Measurements from ENCODE around the gene RNASEH2A. TPM values are rescaled to one million over a fixed set of nuclear protein-coding genes. Genes with fewer than 3 reads are reported as not detected.

The RNASEH2A gene
- total and polyA plus RNA-seq, 2 of the 13 experiments (the other 11 are each of a cell fraction or from before 2014, with no cell fraction given): 25.1 to 35.8 TPM

- TF ChIP-seq GLI4 (CRISPR knock-in tag; IDR thresholded peaks at IDR 0.05; ENCODE audit: borderline replicate concordance): no peak
- TF ChIP-seq SNAI1 (CRISPR knock-in tag; IDR thresholded peaks at IDR 0.05; ENCODE audit: borderline replicate concordance): no peak
- TF ChIP-seq PAWR (CRISPR knock-in tag; IDR thresholded peaks at IDR 0.05; ENCODE audit: borderline replicate concordance): no peak
- TF ChIP-seq, protein P1, sequence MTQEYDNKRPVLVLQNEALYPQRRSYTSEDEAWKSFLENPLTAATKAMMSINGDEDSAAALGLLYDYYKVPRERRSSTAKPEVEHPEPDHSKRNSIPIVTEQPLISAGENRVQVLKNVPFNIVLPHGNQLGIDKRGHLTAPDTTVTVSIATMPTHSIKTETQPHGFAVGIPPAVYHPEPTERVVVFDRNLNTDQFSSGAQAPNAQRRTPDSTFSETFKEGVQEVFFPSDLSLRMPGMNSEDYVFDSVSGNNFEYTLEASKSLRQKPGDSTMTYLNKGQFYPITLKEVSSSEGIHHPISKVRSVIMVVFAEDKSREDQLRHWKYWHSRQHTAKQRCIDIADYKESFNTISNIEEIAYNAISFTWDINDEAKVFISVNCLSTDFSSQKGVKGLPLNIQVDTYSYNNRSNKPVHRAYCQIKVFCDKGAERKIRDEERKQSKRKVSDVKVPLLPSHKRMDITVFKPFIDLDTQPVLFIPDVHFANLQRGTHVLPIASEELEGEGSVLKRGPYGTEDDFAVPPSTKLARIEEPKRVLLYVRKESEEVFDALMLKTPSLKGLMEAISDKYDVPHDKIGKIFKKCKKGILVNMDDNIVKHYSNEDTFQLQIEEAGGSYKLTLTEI (CRISPR knock-in tag; conservative IDR thresholded peaks at IDR 0.05): no peak
- TF ChIP-seq, protein P2, sequence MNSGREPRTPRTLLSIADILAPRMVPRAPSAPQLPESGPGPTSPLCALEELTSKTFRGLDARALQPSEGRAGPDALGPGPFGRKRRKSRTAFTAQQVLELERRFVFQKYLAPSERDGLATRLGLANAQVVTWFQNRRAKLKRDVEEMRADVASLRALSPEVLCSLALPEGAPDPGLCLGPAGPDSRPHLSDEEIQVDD (CRISPR knock-in tag; IDR thresholded peaks at IDR 0.05; ENCODE audit: borderline replicate concordance): no peak
- 0 out of 2 replicates have a peak, but pooled peaks have one; percentile 27 for TF ChIP-seq ZBTB21 (CRISPR knock-in tag; IDR thresholded peaks at IDR 0.05)
- TF ChIP-seq, protein P3, sequence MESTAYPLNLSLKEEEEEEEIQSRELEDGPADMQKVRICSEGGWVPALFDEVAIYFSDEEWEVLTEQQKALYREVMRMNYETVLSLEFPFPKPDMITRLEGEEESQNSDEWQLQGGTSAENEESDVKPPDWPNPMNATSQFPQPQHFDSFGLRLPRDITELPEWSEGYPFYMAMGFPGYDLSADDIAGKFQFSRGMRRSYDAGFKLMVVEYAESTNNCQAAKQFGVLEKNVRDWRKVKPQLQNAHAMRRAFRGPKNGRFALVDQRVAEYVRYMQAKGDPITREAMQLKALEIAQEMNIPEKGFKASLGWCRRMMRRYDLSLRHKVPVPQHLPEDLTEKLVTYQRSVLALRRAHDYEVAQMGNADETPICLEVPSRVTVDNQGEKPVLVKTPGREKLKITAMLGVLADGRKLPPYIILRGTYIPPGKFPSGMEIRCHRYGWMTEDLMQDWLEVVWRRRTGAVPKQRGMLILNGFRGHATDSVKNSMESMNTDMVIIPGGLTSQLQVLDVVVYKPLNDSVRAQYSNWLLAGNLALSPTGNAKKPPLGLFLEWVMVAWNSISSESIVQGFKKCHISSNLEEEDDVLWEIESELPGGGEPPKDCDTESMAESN (CRISPR knock-in tag; conservative IDR thresholded peaks at IDR 0.05): no peak
- TF ChIP-seq, protein P4, sequence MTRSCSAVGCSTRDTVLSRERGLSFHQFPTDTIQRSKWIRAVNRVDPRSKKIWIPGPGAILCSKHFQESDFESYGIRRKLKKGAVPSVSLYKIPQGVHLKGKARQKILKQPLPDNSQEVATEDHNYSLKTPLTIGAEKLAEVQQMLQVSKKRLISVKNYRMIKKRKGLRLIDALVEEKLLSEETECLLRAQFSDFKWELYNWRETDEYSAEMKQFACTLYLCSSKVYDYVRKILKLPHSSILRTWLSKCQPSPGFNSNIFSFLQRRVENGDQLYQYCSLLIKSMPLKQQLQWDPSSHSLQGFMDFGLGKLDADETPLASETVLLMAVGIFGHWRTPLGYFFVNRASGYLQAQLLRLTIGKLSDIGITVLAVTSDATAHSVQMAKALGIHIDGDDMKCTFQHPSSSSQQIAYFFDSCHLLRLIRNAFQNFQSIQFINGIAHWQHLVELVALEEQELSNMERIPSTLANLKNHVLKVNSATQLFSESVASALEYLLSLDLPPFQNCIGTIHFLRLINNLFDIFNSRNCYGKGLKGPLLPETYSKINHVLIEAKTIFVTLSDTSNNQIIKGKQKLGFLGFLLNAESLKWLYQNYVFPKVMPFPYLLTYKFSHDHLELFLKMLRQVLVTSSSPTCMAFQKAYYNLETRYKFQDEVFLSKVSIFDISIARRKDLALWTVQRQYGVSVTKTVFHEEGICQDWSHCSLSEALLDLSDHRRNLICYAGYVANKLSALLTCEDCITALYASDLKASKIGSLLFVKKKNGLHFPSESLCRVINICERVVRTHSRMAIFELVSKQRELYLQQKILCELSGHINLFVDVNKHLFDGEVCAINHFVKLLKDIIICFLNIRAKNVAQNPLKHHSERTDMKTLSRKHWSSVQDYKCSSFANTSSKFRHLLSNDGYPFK (CRISPR knock-in tag; IDR thresholded peaks at IDR 0.05; ENCODE audit: borderline replicate concordance): no peak
- no peak for TF ChIP-seq ZNF775 (CRISPR knock-in tag; IDR thresholded peaks at IDR 0.05; ENCODE audit: borderline replicate concordance)
- TF ChIP-seq, protein P5, sequence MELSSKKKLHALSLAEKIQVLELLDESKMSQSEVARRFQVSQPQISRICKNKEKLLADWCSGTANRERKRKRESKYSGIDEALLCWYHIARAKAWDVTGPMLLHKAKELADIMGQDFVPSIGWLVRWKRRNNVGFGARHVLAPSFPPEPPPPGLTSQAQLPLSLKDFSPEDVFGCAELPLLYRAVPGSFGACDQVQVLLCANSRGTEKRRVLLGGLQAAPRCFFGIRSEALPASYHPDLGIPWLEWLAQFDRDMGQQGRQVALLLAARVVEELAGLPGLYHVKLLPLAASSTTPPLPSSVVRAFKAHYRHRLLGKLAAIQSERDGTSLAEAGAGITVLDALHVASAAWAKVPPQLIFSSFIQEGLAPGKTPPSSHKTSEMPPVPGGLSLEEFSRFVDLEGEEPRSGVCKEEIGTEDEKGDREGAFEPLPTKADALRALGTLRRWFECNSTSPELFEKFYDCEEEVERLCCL (CRISPR knock-in tag; IDR thresholded peaks at IDR 0.05; ENCODE audit: borderline replicate concordance): no peak
- TF ChIP-seq, protein P6, sequence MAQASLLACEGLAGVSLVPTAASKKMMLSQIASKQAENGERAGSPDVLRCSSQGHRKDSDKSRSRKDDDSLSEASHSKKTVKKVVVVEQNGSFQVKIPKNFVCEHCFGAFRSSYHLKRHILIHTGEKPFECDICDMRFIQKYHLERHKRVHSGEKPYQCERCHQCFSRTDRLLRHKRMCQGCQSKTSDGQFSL (CRISPR knock-in tag; IDR thresholded peaks at IDR 0.05): no peak
- TF ChIP-seq ZBTB49 (CRISPR knock-in tag; IDR thresholded peaks at IDR 0.05; ENCODE audit: borderline replicate concordance): no peak
- TF ChIP-seq ZNF256 (CRISPR knock-in tag; conservative IDR thresholded peaks at IDR 0.05): no peak
These were observed 32.7 kb downstream of the RNASEH2A start (continued) for GRCh38 chr19:12838886-12839756.
